NCI-H187 (cell line): ENCODE data around the gene RAET1L.
"Not testable (repeated sequence)": the region's sequence is repeated elsewhere in the genome, so short reads cannot be mapped to it uniquely, and the experiment has no call there.

Experiments used
- DNase-seq, 2 experiments: peaks; one replicate each; lab custom pipeline; 2025; lab: John Stamatoyannopoulos, UW

The RAET1L gene

GRCh38 chr6:149991472-149991795 is 33.9 kb downstream of the RAET1L start:
- not testable (repeated sequence) for DNase-seq

- DNase-seq: no peak
These were observed 34.5 kb downstream of the RAET1L start for GRCh38 chr6:149990661-149991471.

GRCh38 chr6:149990212-149990660 is 35.1 kb downstream of the RAET1L start:
- no peak for DNase-seq

- no peak for DNase-seq
These were observed 36.6 kb downstream of the RAET1L start for GRCh38 chr6:149988550-149989346.

- DNase-seq: no peak
These were observed 37.7 kb downstream of the RAET1L start for GRCh38 chr6:149987602-149988107.

- DNase-seq: no peak
These were observed 39.8 kb downstream of the RAET1L start for GRCh38 chr6:149985481-149985937.

- no peak for DNase-seq
These were observed 40.6 kb downstream of the RAET1L start for GRCh38 chr6:149984773-149985172.

GRCh38 chr6:149983145-149983544 is 42.2 kb downstream of the RAET1L start:
- DNase-seq: no peak

- DNase-seq: no peak
These were observed 46.0 kb downstream of the RAET1L start for GRCh38 chr6:149979293-149979692.

GRCh38 chr6:149978610-149979009 is 46.7 kb downstream of the RAET1L start:
- DNase-seq: no peak

GRCh38 chr6:149977221-149977620 is 48.1 kb downstream of the RAET1L start:
- no peak for DNase-seq

GRCh38 chr6:149975400-149975799 is 49.9 kb downstream of the RAET1L start:
- DNase-seq: no peak

GRCh38 chr6:149974825-149975224 is 50.5 kb downstream of the RAET1L start:
- no peak for DNase-seq

- DNase-seq: not testable (repeated sequence)
These were observed 50.9 kb downstream of the RAET1L start for GRCh38 chr6:149974394-149974793.

- no peak for DNase-seq
These were observed 55.7 kb downstream of the RAET1L start for GRCh38 chr6:149969635-149970034.

- DNase-seq: not testable (repeated sequence)
These were observed 56.4 kb downstream of the RAET1L start for GRCh38 chr6:149968909-149969308.
